ENCODE data around the gene PBX1.

Gene PBX1

GRCh38 chr1:164760569-164760968, 201.6 kb downstream of the PBX1 start:
- in situ Hi-C loops (cut with MboI; ENCODE audit: low pct_unique_long_range_greater_than_20kb, low sequenced_read_pairs), result no loop called here
- no peak for DNase-seq

- DNase-seq, result no peak
- in situ Hi-C loops (cut with MboI; ENCODE audit: low pct_unique_long_range_greater_than_20kb, low sequenced_read_pairs), result no loop called here
Measured at GRCh38 chr1:164761009-164761408, 202.0 kb downstream of the PBX1 start.

- no peak for DNase-seq
- in situ Hi-C loops (cut with MboI; ENCODE audit: low pct_unique_long_range_greater_than_20kb, low sequenced_read_pairs), result no loop called here
Measured at GRCh38 chr1:164763098-164763497, 204.1 kb downstream of the PBX1 start.

GRCh38 chr1:164764333-164764732, 205.3 kb downstream of the PBX1 start:
- in situ Hi-C loops (cut with MboI; ENCODE audit: low pct_unique_long_range_greater_than_20kb, low sequenced_read_pairs), result no loop called here
- DNase-seq, result no peak

- no peak for DNase-seq
- in situ Hi-C loops (cut with MboI; ENCODE audit: low pct_unique_long_range_greater_than_20kb, low sequenced_read_pairs), result no loop called here
Measured at GRCh38 chr1:164765557-164765956, 206.6 kb downstream of the PBX1 start.

- in situ Hi-C loops (cut with MboI; ENCODE audit: low pct_unique_long_range_greater_than_20kb, low sequenced_read_pairs), result no loop called here
Measured at GRCh38 chr1:164765992-164766720, 207.2 kb downstream of the PBX1 start.

GRCh38 chr1:164767752-164768402, 208.9 kb downstream of the PBX1 start:
- no peak for DNase-seq
- in situ Hi-C loops (cut with MboI; ENCODE audit: low pct_unique_long_range_greater_than_20kb, low sequenced_read_pairs), result no loop called here

More at GRCh38 chr1:164765992-164766720, 207.2 kb downstream of the PBX1 start:
- no peak for DNase-seq

- DNase-seq, result no peak
- in situ Hi-C loops (cut with MboI; ENCODE audit: low pct_unique_long_range_greater_than_20kb, low sequenced_read_pairs), result no loop called here
Measured at GRCh38 chr1:164768619-164769018, 209.6 kb downstream of the PBX1 start.

- DNase-seq, result no peak
- in situ Hi-C loops (cut with MboI; ENCODE audit: low pct_unique_long_range_greater_than_20kb, low sequenced_read_pairs), result no loop called here
Measured at GRCh38 chr1:164769486-164770130, 210.6 kb downstream of the PBX1 start.

- DNase-seq, result no peak
- in situ Hi-C loops (cut with MboI; ENCODE audit: low pct_unique_long_range_greater_than_20kb, low sequenced_read_pairs), result no loop called here
Measured at GRCh38 chr1:164770131-164770529, 211.1 kb downstream of the PBX1 start.

- in situ Hi-C loops (cut with MboI; ENCODE audit: low pct_unique_long_range_greater_than_20kb, low sequenced_read_pairs), result no loop called here
- no peak for DNase-seq
Measured at GRCh38 chr1:164771041-164771618, 212.1 kb downstream of the PBX1 start.

GRCh38 chr1:164771619-164772361, 212.8 kb downstream of the PBX1 start:
- no peak for DNase-seq
- in situ Hi-C loops (cut with MboI; ENCODE audit: low pct_unique_long_range_greater_than_20kb, low sequenced_read_pairs), result no loop called here

GRCh38 chr1:164772635-164773034, 213.7 kb downstream of the PBX1 start:
- in situ Hi-C loops (cut with MboI; ENCODE audit: low pct_unique_long_range_greater_than_20kb, low sequenced_read_pairs), result no loop called here
- no peak for DNase-seq

GRCh38 chr1:164773102-164773501, 214.1 kb downstream of the PBX1 start:
- DNase-seq, result no peak
- in situ Hi-C loops (cut with MboI; ENCODE audit: low pct_unique_long_range_greater_than_20kb, low sequenced_read_pairs), result no loop called here

- no peak for DNase-seq
- in situ Hi-C loops (cut with MboI; ENCODE audit: low pct_unique_long_range_greater_than_20kb, low sequenced_read_pairs), result no loop called here
Measured at GRCh38 chr1:164774413-164774812, 215.4 kb downstream of the PBX1 start.

- in situ Hi-C loops (cut with MboI; ENCODE audit: low pct_unique_long_range_greater_than_20kb, low sequenced_read_pairs), result no loop called here
- no peak for DNase-seq
Measured at GRCh38 chr1:164774819-164775654, 216.1 kb downstream of the PBX1 start.

GRCh38 chr1:164777518-164777917, 218.5 kb downstream of the PBX1 start:
- in situ Hi-C loops (cut with MboI; ENCODE audit: low pct_unique_long_range_greater_than_20kb, low sequenced_read_pairs), result no loop called here
- no peak for DNase-seq

- no peak for DNase-seq
- in situ Hi-C loops (cut with MboI; ENCODE audit: low pct_unique_long_range_greater_than_20kb, low sequenced_read_pairs), result no loop called here
Measured at GRCh38 chr1:164779376-164779775, 220.4 kb downstream of the PBX1 start.

Measured in KBM-7 (cell line).